Heart left ventricle (tissue), 16 donors: ENCODE data around the gene GPR183. TPM values are rescaled to one million over a fixed set of nuclear protein-coding genes. Genes with fewer than 3 reads are reported as not detected.

Source experiments
- ATAC-seq, 4 donors: fragments of 200-7000 bp; cut with Tn5 transposase; one replicate each; pipeline ENCODE4 v1.9.1; 2020 to 2022; ENCODE audit warnings: moderate library complexity in 4 of 4, mild to moderate bottlenecking in 3 of 4, moderate number of reproducible peaks in 1 of 4
- DNase-seq, 5 donors: peaks; one replicate each; pipeline ENCODE4 v3.0.0-alpha.2; 2020
- H3K27ac ChIP-seq, 12 donors: fragments of 200-600 bp; sonication (generic) in 4 of 12; one replicate each; pipeline versions ENCODE4 v1.5.0 to v1.8.0; 2016 to 2022; ENCODE audit warnings: mild to moderate bottlenecking in 2 of 12
- H3K27me3 ChIP-seq, 9 donors: fragments of 200-600 bp; sonication (generic) in 2 of 9; one replicate each; pipeline versions ENCODE4 v1.5.1 to v1.8.0; 2016 to 2022; ENCODE audit warnings: mild to moderate bottlenecking in 3 of 9
- H3K36me3 ChIP-seq, 9 donors: fragments of 200-600 bp; sonication (generic) in 2 of 9; one replicate each; pipeline versions ENCODE4 v1.5.0 to v1.8.0; 2018 to 2022; ENCODE audit warnings: mild to moderate bottlenecking in 2 of 9
- H3K4me1 ChIP-seq, 12 donors: fragments of 200-600 bp; sonication (generic) in 4 of 12; one replicate each; pipeline versions ENCODE4 v1.5.0 to v1.8.0; 2016 to 2022; ENCODE audit warnings: mild to moderate bottlenecking in 3 of 12
- H3K4me3 ChIP-seq, 12 donors: fragments of 200-600 bp; sonication (generic) in 4 of 12; one replicate each; pipeline versions ENCODE4 v1.5.0 to v1.8.0; 2017 to 2022; ENCODE audit warnings: mild to moderate bottlenecking in 9 of 12, moderate library complexity in 4 of 12
- H3K9me3 ChIP-seq, 12 donors: fragments of 200-600 bp; sonication (generic) in 4 of 12; one replicate each; pipeline versions ENCODE4 v1.5.0 to v1.8.0; 2016 to 2022; ENCODE audit warnings: mild to moderate bottlenecking in 1 of 12
- POLR2A ChIP-seq, 2 donors: fragments of 450-650 bp; IDR thresholded peaks; one replicate each; pipeline ENCODE4 v1.6.1; 2017; ENCODE audit warnings: antibody characterized with exemption in 2 of 2, mild to moderate bottlenecking in 2 of 2, moderate library complexity in 2 of 2
- WGBS, 4 donors: extraction: QIAGEN DNeasy Blood & Tissue Kit in 2 of 4; methylation state at CpG; one replicate each; pipeline versions ENCODE4 v1.1.5 to v1.1.7; 2013 to 2018; 5-methylcytosine and 5-hydroxymethylcytosine counted together
- intact Hi-C, 10 donors: fragments of 100-400 bp; cut with DNase I; formaldehyde crosslinking; loops; one replicate each; pipeline versions ENCODE4 v1.11.1 to v1.14.2; 2022
- polyA plus RNA-seq, 2 donors: library from polyadenylated mRNA; stranded (reverse); fragments of 200-250 nt; gene quantifications; one replicate each; pipeline ENCODE4 v1.2.3, GENCODE V29; 2013
- total RNA-seq, 9 donors: library from RNA; depleted of rRNA in 2 of 9; stranded (reverse); fragments of >200 nt in 2 of 9; fragmentation: NEBNext Ultra II Directional in 3 of 9; extraction: Animal tissue kit (Norgen Biotek cat#: 25700) in 3 of 9; gene quantifications; one replicate each; pipeline versions ENCODE4 v1.1.0 to v1.2.4, GENCODE V29; 2016 to 2023
- TF ChIP-seq, protein P1 (sequence below), 12 donors: fragments of 200-600 bp; sonication (generic) in 4 of 12; IDR thresholded peaks; one replicate each; pipeline versions ENCODE4 v1.5.0 to v1.8.0; 2018 to 2022; ENCODE audit warnings: antibody characterized with exemption in 12 of 12, mild to moderate bottlenecking in 5 of 12
- donor health status: ischemic (EF 13 %, LVEDD 7.1; RV severe dilation, severe dysfunction).
- donor health status: healthy with polysubstance abuse.
- donor health status: DM: no; HTN: yes; CAD: no.
- donor health status: DM: no; HTN: no; CAD: no.
- donor health status: ischemic (EF 25% LVEDD 6.9; RV normal size, moderate dysfunction).
- donor health status: ischemic (EF 25% LVEDD 5.7; RV mildly dilated, moderate dysfunction).
- donor health status: healthy.
- donor health status: DM: yes; HTN: yes; CAD: no.
- donor health status: ischemic (EF 35%, LVEDD 5.7; RV mildly dilated, moderate dysfunction).
- donor health status: nonischemic (EF 11% LVEDD 7.7; RV severe dilation, severe dysfunction).
- donor health status: DM: yes; HTN: yes; CAD: no.
- donor health status: PGD.
- donor health status: ischemic (EF 29% LVEDD 5.4; RV normal size, mild dysfunction).
- donor health status: nonischemic (EF 23%, LVEDD 6.1; RV moderate dilation, normal function).

Gene GPR183
- total and polyA plus RNA-seq, 11 donors: 0.69 to 7.6 (median 1.5) TPM

DNA sequence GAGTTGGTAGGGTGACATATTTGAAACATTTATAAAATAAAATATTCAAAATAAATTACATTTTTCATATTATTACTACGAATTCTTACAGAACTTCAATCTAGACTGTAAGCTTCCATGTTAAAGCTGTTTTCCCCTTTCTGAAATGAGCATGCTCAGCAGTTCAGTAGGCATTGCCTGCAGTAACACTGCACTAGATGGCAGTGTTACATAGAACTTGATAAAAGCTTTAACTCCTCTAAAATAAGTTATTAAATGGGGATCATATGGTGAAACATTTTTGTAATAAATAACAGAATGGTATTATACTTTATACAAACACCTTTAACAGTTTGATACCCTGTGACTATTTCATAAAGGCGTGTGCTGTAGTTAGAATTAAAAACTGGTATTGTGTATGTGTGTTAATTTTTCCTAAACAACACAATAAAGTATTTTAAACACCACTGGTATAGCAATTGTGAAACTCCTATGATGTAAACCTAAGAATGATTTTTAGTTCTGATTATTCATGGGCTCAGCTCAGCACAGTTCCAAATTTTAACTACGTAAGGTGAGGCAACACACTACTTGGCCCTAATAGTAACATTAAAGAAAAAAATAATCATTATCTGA is 37.5 kb downstream of the GPR183 start:
- ATAC-seq (peak in 3 of 4 donors; percentile 54 to 77 (median 70)), DNase-seq (no peak)
- WGBS, 4 donors: 73 to 78% (median 76%) methylated on average over 3 of the region's 3 CpGs
- Histone ChIP-seq H3K36me3 (peaks cover 0 to 6% (median 0%) of the 10 kb centered on the region in 9 donors), H3K27me3 (no peaks in the 10 kb centered on the region), H3K9me3 (peaks cover 0 to 11% (median 2%) of the 10 kb centered on the region in 12 donors), H3K27ac (peak overlapping the region in 2 of 12 donors; percentile 21 to 85), H3K4me3 (no peak overlapping the region), H3K4me1 (peaks cover 0 to 38% (median 0%) of the 10 kb centered on the region in 12 donors)
- intact Hi-C loops: loop anchor here (1.0 to 10.0 kb wide), 8 partner anchors 67 to 169 kb away; partner anchors contain the start of gene UBAC2 (in 1 of the 10)
- TF ChIP-seq, protein P1, sequence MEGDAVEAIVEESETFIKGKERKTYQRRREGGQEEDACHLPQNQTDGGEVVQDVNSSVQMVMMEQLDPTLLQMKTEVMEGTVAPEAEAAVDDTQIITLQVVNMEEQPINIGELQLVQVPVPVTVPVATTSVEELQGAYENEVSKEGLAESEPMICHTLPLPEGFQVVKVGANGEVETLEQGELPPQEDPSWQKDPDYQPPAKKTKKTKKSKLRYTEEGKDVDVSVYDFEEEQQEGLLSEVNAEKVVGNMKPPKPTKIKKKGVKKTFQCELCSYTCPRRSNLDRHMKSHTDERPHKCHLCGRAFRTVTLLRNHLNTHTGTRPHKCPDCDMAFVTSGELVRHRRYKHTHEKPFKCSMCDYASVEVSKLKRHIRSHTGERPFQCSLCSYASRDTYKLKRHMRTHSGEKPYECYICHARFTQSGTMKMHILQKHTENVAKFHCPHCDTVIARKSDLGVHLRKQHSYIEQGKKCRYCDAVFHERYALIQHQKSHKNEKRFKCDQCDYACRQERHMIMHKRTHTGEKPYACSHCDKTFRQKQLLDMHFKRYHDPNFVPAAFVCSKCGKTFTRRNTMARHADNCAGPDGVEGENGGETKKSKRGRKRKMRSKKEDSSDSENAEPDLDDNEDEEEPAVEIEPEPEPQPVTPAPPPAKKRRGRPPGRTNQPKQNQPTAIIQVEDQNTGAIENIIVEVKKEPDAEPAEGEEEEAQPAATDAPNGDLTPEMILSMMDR (IDR thresholded peaks at IDR 0.05): peak; percentile 45 to 79 (median 65)
- TF ChIP-seq POLR2A (IDR thresholded peaks at IDR 0.05): no peak

DNA sequence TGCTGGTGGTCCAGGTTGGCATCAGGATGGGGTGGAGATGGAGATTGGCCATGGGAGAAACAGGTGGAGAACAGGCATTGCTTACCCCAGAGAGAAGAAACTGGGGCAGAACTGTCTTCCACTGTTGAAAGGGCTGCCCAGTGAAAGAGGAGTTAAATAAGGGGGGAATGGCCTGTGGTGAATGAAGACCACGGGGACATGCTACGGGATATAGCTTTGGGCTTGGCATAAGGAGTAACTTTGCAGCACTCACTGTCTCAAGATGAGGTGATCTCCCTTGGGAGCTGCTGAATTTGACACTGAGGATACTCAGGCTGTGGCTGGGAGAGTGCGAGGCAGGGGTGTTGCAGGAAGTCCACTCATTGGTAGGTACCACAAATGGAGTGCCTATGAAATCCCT is 38.4 kb downstream of the GPR183 start:
- 62 to 86% (median 77%) methylated on average over 3 of the region's 3 CpGs for WGBS, 4 donors
- ATAC-seq (no peak), DNase-seq (no peak)
- peaks cover 0 to 6% (median 0%) of the 10 kb centered on the region in 9 donors for H3K36me3 ChIP-seq
- H3K27ac ChIP-seq: no peak overlapping the region
- TF ChIP-seq, protein P1 (IDR thresholded peaks at IDR 0.05): no peak
- no peak for TF ChIP-seq POLR2A (IDR thresholded peaks at IDR 0.05)
- H3K9me3 ChIP-seq: peaks cover 0 to 11% (median 2%) of the 10 kb centered on the region in 12 donors
- intact Hi-C loops: loop anchor here in 8 of 10 donors (1.0 to 5.0 kb wide), 5 partner anchors 67 to 168 kb away; partner anchors contain the start of gene UBAC2 (in 1 of the 8)
- no peaks in the 10 kb centered on the region for H3K27me3 ChIP-seq
- H3K4me1 ChIP-seq: peaks cover 0 to 41% (median 7%) of the 10 kb centered on the region in 12 donors
- no peak overlapping the region for H3K4me3 ChIP-seq

DNA sequence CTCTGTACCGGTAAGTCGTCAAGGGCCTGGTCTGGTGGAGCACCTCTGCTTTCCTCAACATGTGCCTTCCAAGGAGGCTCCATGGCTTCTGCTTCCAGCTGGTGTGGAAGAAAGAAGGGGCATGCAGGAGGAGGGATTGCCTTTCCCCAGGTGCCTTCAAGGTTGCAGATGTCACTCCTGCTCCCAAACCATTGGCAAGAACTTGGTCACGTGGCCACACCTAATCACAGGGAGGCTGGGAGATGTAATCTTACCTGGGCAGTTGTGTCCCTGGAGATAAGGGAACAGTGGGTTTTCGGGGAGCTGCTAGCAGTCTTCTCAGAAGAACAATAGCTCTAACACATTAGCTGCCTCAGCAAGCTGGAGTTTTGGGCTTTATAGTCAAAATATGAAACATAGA is 39.3 kb downstream of the GPR183 start:
- intact Hi-C loops: loop anchor here in 9 of 10 donors (2.0 to 5.0 kb wide), 7 partner anchors 66 to 169 kb away; partner anchors contain the start of gene UBAC2 (in 1 of the 9)
- H3K27ac ChIP-seq: no peak overlapping the region
- TF ChIP-seq POLR2A (IDR thresholded peaks at IDR 0.05): no peak
- TF ChIP-seq, protein P1 (IDR thresholded peaks at IDR 0.05): no peak
- H3K4me1 ChIP-seq: peaks cover 0 to 45% (median 10%) of the 10 kb centered on the region in 12 donors
- H3K36me3 ChIP-seq: peaks cover 0 to 6% (median 0%) of the 10 kb centered on the region in 9 donors
- no peak for ATAC-seq
- WGBS, 4 donors: 92 to 98% (median 93%) methylated on average over 4 of the region's 4 CpGs
- no peak overlapping the region for H3K4me3 ChIP-seq
- peaks cover 0 to 11% (median 2%) of the 10 kb centered on the region in 12 donors for H3K9me3 ChIP-seq
- no peak for DNase-seq
- H3K27me3 ChIP-seq: no peaks in the 10 kb centered on the region

DNA sequence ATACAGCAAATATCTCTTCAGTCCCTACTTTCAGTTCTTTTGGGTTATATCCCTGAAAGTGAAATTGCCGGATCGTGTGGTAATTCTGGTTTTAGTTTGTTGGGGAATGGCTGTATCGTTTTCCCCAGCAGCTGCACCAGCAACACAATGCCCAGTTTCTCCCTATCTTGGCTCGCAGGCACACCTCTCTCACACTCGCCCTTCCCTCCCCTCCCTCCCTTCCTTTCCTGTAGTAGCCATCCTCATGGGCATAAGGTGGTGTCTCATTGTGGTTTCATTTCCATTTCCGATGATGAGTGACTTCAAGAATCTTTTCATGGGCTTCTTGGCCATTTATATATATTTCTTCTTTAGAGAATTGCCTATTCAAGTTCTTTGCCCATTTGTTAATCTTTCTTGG is 40.4 kb downstream of the GPR183 start:
- no peak for DNase-seq
- TF ChIP-seq POLR2A (IDR thresholded peaks at IDR 0.05): no peak
- TF ChIP-seq, protein P1 (IDR thresholded peaks at IDR 0.05): no peak
- H3K9me3 ChIP-seq: peaks cover 0 to under 1% (median 0%) of the 10 kb centered on the region in 12 donors
- H3K36me3 ChIP-seq: peaks cover 0 to 6% (median 0%) of the 10 kb centered on the region in 9 donors
- no peak for ATAC-seq
- H3K4me3 ChIP-seq: no peak overlapping the region
- intact Hi-C loops: loop anchor here in 9 of 10 donors (1.0 to 5.0 kb wide), 7 partner anchors 65 to 170 kb away; partner anchors contain the start of gene UBAC2 (in 1 of the 9)
- WGBS, 4 donors: 77 to 87% (median 82%) methylated on average over 6 of the region's 6 CpGs
- no peaks in the 10 kb centered on the region for H3K27me3 ChIP-seq
- peaks cover 0 to 42% (median 10%) of the 10 kb centered on the region in 12 donors for H3K4me1 ChIP-seq
- H3K27ac ChIP-seq: no peak overlapping the region
